ENCODE measurements around the gene FSIP1.

DNA sequence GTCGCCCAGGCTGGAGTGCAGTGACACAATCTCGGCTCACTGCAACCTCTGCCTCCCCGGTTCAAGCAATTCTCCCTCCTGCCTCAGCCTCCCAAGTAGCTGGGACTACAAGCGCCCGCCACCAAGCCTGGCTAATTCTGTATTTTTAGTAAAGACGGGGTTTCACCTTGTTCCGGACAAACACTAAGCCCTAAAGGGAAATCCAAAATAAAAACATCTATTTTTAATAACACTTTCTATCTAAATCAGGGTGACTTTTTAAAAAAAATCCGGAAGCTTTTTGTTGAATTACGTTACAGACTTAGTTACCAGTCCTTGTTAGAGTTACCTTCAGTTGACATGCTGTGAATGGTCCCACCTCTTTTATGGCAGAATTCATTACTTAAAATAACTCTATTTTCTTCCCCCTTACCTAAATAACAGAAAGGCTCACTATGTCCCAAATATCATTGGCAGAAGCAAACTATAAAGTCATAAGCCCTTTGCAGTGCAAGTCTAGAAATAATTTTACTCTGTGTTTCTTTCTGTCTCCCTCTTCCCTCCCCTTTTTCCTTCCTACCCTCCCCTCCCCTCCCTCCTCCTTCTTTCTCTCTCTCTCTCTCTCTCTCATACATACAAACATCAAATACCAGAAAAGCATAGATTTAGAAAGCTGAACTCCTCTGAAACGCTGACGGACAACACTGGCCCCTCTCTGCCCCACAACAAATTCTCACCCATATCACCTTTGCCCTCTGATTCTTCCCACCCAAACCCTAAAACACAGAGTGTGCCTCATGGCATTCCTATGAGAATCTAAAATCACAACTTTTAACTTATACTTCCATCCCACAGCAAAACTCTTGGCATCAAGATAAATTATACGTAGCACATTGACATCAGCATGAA is 183.4 kb downstream of the FSIP1 start:
- TF ChIP-seq, protein P1, sequence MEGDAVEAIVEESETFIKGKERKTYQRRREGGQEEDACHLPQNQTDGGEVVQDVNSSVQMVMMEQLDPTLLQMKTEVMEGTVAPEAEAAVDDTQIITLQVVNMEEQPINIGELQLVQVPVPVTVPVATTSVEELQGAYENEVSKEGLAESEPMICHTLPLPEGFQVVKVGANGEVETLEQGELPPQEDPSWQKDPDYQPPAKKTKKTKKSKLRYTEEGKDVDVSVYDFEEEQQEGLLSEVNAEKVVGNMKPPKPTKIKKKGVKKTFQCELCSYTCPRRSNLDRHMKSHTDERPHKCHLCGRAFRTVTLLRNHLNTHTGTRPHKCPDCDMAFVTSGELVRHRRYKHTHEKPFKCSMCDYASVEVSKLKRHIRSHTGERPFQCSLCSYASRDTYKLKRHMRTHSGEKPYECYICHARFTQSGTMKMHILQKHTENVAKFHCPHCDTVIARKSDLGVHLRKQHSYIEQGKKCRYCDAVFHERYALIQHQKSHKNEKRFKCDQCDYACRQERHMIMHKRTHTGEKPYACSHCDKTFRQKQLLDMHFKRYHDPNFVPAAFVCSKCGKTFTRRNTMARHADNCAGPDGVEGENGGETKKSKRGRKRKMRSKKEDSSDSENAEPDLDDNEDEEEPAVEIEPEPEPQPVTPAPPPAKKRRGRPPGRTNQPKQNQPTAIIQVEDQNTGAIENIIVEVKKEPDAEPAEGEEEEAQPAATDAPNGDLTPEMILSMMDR (IDR thresholded peaks at IDR 0.05) = no peak
- TF ChIP-seq POLR2A (IDR thresholded peaks at IDR 0.05) = no peak
